HG03342 (cell line): Measurements from ENCODE around the gene DTNB.
"Not testable (repeated sequence)": the region's sequence is repeated elsewhere in the genome, so short reads cannot be mapped to it uniquely, and the experiment has no call there.

Experiments used
- ATAC-seq: cut with Tn5 transposase; IDR thresholded peaks from one replicate; pipeline ENCODE4 v1.9.1; 2021; ENCODE audit warnings: mild to moderate bottlenecking, moderate library complexity; ENCODE audit not compliant: unreplicated experiment

The DTNB gene

GRCh38 chr2:25684577-25685473 lies 11.4 kb upstream of the DTNB start:
- ATAC-seq: no peak

GRCh38 chr2:25682082-25682481 lies 8.7 kb upstream of the DTNB start:
- no peak for ATAC-seq

- ATAC-seq: no peak
Observed at GRCh38 chr2:25677877-25678276, 4.5 kb upstream of the DTNB start.

GRCh38 chr2:25674077-25674362 lies 643 bp upstream of the DTNB start:
- no peak for ATAC-seq

- peak; percentile 64 for ATAC-seq
Observed at GRCh38 chr2:25672494-25673299, 680 bp downstream of the DTNB start.

- no peak for ATAC-seq
Observed at GRCh38 chr2:25671622-25672021, 1.8 kb downstream of the DTNB start.

- ATAC-seq: no peak
Observed at GRCh38 chr2:25669520-25669919, 3.9 kb downstream of the DTNB start.

GRCh38 chr2:25666218-25666617 lies 7.2 kb downstream of the DTNB start:
- no peak for ATAC-seq

- not testable (repeated sequence) for ATAC-seq
Observed at GRCh38 chr2:25665429-25665828, 7.9 kb downstream of the DTNB start.

GRCh38 chr2:25664965-25665307 lies 8.4 kb downstream of the DTNB start:
- no peak for ATAC-seq

GRCh38 chr2:25664183-25664964 lies 9.0 kb downstream of the DTNB start:
- ATAC-seq: no peak

- no peak for ATAC-seq
Observed at GRCh38 chr2:25655316-25655715, 18.1 kb downstream of the DTNB start.

- no peak for ATAC-seq
Observed at GRCh38 chr2:25654801-25655200, 18.6 kb downstream of the DTNB start.

GRCh38 chr2:25651782-25652455 lies 21.5 kb downstream of the DTNB start:
- no peak for ATAC-seq

GRCh38 chr2:25651066-25651465 lies 22.3 kb downstream of the DTNB start:
- no peak for ATAC-seq

GRCh38 chr2:25650256-25650655 lies 23.1 kb downstream of the DTNB start:
- ATAC-seq: no peak

- no peak for ATAC-seq
Observed at GRCh38 chr2:25649786-25650185, 23.6 kb downstream of the DTNB start.

- ATAC-seq: no peak
Observed at GRCh38 chr2:25642298-25642697, 31.1 kb downstream of the DTNB start.

- no peak for ATAC-seq
Observed at GRCh38 chr2:25639696-25640095, 33.7 kb downstream of the DTNB start.

- ATAC-seq: no peak
Observed at GRCh38 chr2:25639131-25639530, 34.2 kb downstream of the DTNB start.

GRCh38 chr2:25635797-25636196 lies 37.6 kb downstream of the DTNB start:
- no peak for ATAC-seq
